GM18511 (cell line): Measurements from ENCODE around the gene SCGB3A2.
A peak's percentile ranks its signal among the peaks of the same experiment; 100 is the strongest.

Experiments
- ATAC-seq: cut with Tn5 transposase; IDR thresholded peaks from one replicate; pipeline ENCODE4 v1.9.1; 2021; ENCODE audit warnings: mild to moderate bottlenecking, moderate library complexity; ENCODE audit not compliant: unreplicated experiment

The SCGB3A2 gene

GRCh38 chr5:147878066-147878759 lies at the start of gene SCGB3A2:
Gene SCGB3A2, plus strand, starts transcription at chr5:147878711. Its CDS starts 93 bp downstream, at chr5:147878804.
- no peak for ATAC-seq

GRCh38 chr5:147830035-147830434 lies 48.5 kb upstream of the SCGB3A2 start:
- ATAC-seq: no peak

DNA sequence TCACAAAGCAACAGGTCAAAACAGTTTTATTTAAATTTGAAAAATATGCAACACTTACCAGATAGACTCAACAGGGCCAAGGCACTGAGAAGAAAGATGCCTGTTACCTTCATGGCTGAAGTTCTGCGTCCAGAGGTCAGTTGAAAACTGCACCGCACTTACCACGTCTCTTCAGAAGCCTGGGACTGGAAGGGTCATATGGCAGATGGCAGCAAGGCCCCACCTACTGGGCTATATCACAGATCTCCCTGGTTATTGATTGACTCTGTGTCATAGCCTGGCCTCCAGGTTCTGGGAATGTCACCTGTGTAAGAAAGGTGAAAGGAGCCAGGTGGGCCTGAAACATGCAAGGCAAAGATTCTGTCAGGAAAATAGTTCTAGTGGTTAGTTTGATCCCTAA lies 47.0 kb upstream of the SCGB3A2 start, which contains the start of gene SPINK1:
SPINK1 (minus strand) TSS at position 207 of the 400 bp plus-strand sequence; CDS start at position 113, 94 bp downstream.
- no peak for ATAC-seq

GRCh38 chr5:147832541-147832940 lies 46.0 kb upstream of the SCGB3A2 start:
- ATAC-seq: no peak

- ATAC-seq: no peak
Observed at GRCh38 chr5:147835386-147835798, 43.1 kb upstream of the SCGB3A2 start.

DNA sequence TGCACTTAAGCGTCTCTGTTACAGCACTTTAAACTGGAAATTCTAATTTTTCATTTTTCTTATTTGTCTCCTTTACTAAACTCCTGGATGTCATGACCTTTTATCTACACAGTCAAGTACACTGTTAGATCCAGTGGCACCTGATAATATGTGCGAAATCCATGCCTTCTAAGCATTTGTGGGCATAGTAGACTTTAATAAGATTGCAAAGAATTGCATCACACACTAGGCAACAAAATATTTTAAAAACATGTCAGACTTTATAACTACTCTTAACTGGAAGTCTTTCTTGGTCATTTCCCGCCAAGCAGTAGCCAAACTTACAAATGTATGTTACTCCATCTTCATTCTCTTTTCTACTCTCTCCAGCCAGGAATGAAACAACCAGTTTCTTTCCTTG lies 42.1 kb upstream of the SCGB3A2 start:
- no peak for ATAC-seq

DNA sequence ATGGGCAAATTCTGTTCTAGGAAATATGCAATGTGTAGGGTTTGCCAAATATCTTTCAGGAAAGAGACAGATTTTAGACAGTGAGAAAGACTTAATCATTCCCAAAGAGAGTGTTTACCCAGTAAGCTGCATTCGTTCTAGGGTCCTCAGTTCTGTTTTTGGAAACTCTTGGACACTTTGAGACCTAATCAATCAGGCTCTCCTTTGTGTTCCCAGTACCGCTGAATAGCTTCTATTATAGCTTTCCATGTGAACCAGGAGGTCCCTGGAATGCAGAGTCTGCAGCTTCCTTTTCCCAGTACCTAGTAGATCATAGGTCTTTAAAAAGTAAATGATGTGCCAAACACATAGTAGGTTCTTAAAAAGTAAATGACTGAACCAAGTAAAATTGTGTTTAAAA lies 35.6 kb upstream of the SCGB3A2 start:
- no peak for ATAC-seq

DNA sequence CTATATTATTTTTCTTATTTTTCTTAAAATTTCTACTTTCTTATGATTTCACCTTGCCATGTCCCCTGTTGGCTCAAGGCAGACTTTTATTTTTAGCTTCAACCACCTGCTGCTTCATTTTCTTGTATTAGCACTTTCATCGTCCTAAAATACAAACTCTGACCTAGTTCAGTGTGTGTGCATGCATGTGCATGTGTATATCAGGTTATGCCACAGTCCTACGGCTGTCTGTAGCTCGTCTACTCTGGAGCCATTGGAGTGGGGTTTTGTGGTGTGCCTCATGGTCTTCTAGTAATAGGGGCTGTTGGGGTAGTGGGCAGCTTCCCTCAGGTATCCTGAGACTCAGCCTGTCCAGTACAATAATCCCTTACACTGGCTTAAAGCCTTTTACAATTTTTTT lies 33.7 kb upstream of the SCGB3A2 start:
- no peak for ATAC-seq

DNA sequence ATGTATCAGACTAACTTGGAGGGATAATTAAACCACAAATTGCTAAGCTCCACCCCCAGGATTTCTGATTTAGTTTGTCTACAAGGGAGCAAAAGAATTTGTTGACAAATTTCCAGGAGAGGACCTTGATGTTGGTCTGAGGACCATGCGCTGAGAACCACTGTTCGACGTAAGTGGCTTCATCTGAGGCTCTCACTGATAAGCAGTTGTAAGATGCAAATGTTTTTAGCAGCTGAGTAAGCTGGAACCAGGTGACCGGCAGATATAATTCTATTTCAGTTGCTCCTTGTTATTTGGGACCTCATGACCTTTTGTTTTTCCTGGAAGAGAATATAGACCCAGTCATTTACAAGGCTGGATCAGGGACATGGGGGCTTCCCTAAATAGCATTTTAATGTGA lies 32.9 kb upstream of the SCGB3A2 start:
- no peak for ATAC-seq

DNA sequence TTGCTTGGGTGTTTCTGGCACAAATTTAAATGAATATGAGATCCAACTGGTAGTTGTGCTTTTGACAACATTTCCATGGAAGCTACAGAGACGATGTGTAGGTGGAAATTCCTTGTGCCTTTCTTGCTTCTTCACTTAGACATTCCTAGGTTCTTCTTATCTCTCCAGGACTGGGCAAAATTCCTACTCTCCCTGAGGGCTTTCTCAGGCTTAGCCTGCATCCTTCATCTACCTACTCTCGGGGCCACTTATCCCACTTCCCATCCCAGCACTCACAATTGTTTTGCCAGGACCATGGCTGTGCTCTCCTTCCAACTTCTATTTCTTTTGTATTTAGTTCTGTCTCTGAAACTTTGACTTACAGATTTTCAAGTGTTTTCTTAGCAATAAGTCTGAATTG lies 29.3 kb upstream of the SCGB3A2 start:
- no peak for ATAC-seq

GRCh38 chr5:147851578-147851977 lies 26.9 kb upstream of the SCGB3A2 start:
- no peak for ATAC-seq

GRCh38 chr5:147852365-147852764 lies 26.1 kb upstream of the SCGB3A2 start:
- no peak for ATAC-seq

DNA sequence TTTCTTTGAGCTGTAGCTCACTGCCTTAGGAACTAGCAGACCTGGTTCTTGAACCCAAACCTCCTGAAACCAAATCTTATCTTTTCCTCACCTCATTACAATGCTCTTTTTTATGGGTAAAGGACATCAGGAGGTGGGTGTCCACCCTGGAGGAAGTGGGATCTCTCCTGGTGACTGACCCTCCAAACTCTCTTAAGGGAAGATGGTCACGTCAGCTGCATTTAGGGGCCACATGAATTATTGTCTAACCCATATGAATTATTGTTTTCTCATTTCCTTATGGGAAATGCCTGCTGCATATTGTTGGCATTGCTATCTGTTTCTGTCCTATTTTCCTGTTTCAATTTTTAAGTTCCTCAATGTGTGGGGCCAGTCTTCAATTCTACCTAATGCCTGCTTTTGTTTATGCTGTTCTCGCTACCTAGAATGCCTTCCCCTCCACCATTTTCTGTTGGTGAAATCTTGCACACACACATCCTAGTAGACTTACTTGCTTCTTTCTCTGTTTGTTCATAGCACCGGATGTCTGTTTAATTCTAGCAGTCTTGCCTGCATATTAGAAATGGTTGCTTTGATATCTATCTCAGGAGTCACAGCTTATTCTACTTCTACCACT lies 25.0 kb upstream of the SCGB3A2 start:
- ATAC-seq: no peak

- no peak for ATAC-seq
Observed at GRCh38 chr5:147854331-147854730, 24.2 kb upstream of the SCGB3A2 start.

DNA sequence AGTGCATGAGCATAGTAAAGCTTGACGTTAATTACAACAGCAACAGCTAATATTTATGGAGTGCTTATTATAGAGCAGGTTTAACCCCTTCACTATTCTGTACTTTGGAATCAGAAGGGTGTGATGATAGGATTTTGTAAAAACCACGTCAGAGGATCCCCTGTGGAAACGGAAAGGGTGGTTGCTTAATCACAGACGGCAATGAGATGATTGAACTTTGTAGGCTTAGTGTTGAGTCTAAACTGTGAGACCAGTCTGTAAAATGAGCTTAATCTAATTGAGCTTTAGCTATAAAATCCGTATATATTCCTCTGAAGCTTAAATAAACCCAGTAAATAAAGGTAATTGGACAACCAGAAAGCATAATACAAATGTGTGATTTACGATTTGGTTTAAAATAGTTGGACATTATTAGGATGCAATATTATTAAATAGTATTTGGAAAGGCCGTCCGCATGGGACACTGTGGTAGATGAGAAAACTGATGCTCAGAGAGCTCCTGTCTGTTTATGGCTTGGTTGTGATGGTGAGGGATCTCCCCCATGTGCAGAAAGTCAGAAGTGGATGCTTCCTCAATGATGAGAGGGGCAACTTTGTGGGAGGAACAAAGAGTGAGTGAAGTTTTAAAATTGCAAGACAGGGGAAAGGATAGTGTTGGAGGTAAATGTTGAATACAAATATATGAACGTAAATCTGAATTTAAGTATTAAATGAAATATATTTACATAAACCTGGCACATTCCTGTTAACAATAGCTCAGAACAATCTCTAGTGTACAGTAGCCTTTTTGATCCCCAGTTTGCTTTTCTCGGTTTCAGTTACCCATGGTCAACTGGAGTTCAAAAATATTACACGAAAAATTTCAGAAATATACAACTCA lies 23.4 kb upstream of the SCGB3A2 start:
- no peak for ATAC-seq

DNA sequence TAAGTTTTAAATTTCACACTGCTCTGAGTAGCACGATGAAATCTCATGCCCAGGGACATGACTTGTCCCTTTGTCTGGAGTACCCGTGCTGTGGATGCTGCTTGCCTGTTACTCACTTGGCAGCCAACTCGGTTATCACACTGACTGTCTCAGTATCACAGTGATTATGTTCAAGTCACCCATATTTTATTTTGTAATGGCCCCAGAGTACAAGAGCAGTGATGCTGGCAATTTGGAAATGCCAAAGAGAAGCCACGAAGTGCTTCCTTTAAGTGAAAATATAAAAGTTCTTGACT lies 22.8 kb upstream of the SCGB3A2 start:
- ATAC-seq: no peak

DNA sequence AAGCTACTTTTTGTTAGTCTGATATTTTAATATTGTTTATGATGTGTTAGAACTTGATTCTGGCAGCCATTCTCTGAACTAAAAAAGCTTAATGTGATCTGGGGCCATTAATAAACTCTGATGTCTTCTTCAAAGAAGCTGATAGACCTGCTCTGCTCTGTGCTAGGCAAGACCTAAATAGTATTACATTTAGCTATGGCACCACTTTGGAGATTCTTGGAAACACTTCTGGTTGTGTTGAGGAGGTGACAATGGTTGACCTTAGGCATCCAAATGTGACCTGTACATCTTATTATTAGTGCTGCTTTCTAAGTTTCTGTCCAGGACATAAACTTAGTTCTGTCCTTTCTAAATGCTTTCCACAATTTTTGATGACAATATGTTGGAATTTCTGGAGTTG lies 21.7 kb upstream of the SCGB3A2 start:
- ATAC-seq: no peak

DNA sequence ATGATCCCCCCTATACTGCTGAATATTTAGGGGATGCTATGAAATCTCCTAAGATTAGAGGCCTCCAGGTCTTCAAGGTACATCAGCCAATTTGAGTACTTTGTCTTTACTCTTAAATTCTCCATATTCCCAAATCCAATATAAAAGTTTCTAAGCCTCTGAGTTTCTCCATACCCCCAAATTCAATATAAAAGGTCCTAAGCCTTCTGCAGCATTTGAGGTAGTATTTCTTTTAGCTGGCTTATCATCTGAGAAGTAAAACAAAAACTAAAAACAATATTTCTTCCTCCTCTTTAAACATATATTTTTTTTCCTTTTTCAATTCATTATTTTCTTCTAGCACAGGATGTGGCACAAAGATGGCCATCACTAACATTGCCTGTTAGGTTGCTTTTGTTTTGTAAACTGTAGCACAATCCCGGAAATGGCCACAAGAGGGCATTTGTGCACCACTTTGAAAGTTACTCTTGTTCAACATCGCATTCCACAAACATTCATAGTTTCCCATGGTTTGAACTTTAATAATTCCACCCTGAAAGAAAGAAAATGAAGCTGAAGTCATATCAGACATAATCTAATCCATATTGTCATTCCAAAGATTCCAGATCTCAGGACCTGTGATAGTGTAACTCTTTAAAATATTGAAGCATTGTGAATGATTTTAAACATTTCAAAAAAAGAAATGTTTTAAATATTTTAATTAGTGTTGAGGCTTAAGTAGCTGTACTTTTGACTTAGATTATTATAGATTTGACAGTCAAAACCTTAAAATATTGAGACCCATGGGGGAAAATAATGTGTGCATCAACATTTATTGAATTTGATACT lies 21.0 kb upstream of the SCGB3A2 start:
- ATAC-seq: peak; percentile 92

DNA sequence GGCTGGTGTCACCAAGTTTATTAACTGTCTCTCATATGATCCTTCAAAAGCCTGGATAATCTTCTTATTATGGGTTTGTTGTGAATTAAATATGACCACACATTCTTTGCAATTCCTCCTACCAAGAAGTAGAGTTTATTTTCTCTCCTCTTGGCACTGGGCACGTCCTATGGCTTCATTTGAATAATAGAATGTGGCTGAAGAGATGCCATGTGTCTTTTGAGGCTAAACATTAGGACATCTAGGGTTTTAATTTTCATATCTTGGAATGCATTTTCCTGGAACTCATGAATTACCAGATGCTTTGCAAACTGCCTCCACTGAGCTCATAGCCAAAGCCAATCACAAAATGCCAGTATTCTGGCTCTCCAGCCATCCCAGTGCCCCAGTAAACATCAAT lies 19.9 kb upstream of the SCGB3A2 start:
- ATAC-seq: no peak

- ATAC-seq: no peak
Observed at GRCh38 chr5:147859962-147860640, 18.4 kb upstream of the SCGB3A2 start.
